GM13976 (cell line): ENCODE measurements around the gene LARGE2.

Experiments
- DNase-seq: peaks from one replicate; pipeline ENCODE4 v3.0.0; 2012; ENCODE audit warnings: low spot score
- CTCF ChIP-seq: IDR thresholded peaks from 2 replicates; pipeline ENCODE4 v1.5.1; 2012; ENCODE audit warnings: borderline replicate concordance, mild to moderate bottlenecking; ENCODE audit not compliant: insufficient read depth; ENCODE audit errors: extremely low read depth, missing control alignments, control extremely low read depth
- in situ Hi-C: fragments of 300-500 bp; cut with MboI; formaldehyde crosslinking; loops from one replicate; pipeline ENCODE4 v1.12.0; 2022; ENCODE audit warnings: low sequenced_read_pairs, mixed read lengths, inconsistent platforms; ENCODE audit not compliant: unreplicated experiment

Gene LARGE2

GRCh38 chr11:45934580-45935318 lies 12.3 kb downstream of the LARGE2 start:
- in situ Hi-C loops, result no loop called here
- no peak for DNase-seq
- TF ChIP-seq CTCF, result no peak

GRCh38 chr11:45935349-45936064 lies 13.1 kb downstream of the LARGE2 start:
- no peak for DNase-seq

DNA sequence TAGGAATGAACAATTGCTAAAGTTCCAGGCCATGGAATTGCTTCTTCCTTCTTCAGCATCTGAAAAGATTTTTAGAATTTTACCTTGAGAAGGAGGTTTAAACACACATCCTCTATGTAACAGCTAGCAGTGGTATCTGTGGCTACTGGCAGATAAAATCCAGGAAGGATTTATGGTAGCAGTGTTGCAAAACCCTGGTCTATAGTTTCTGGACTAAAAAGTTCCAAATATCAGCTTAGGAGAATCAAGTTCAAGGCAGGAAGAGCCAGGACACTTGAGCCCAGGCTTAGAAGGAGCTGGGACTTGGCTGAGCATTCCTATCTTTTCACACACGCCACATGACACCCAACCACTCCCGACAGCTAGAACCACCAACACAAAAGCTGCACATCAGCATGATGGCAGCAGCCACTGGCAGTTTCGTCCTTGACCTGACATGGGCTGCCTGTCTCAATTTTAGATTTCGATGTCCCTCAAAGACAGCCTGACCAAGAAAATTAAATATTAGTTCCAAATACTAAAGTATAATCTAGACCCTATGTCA lies 14.1 kb downstream of the LARGE2 start:
- in situ Hi-C loops, result no loop called here
- no peak for TF ChIP-seq CTCF

More at GRCh38 chr11:45935349-45936064, 13.1 kb downstream of the LARGE2 start:
- in situ Hi-C loops, result no loop called here
- TF ChIP-seq CTCF, result no peak

DNA sequence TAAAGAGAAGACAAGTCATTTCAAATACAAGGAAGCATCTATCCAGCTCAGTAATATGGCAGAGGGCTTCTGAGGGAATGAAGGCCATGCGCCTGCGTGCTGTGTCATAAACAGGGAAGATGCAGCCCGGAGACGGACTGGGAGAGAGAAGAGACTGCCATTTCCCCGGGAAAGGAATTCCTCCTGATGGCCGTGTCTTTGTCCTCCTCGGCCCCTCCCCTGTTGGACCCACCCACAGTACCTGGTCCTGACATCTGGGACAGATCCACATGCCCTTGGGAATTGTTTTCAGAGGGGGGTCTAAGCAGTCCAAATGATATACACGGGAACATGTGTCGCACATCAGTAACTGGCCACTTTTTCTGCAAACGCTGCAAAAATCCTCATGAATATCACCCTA lies 15.5 kb downstream of the LARGE2 start:
- in situ Hi-C loops, result no loop called here
- no peak for DNase-seq

More for the DNA sequence above, 14.1 kb downstream of the LARGE2 start:
- DNase-seq, result no peak

GRCh38 chr11:45939836-45940235 lies 17.4 kb downstream of the LARGE2 start:
- in situ Hi-C loops, result no loop called here
- DNase-seq, result no peak
- no peak for TF ChIP-seq CTCF

More for the DNA sequence above, 15.5 kb downstream of the LARGE2 start:
- TF ChIP-seq CTCF, result no peak

DNA sequence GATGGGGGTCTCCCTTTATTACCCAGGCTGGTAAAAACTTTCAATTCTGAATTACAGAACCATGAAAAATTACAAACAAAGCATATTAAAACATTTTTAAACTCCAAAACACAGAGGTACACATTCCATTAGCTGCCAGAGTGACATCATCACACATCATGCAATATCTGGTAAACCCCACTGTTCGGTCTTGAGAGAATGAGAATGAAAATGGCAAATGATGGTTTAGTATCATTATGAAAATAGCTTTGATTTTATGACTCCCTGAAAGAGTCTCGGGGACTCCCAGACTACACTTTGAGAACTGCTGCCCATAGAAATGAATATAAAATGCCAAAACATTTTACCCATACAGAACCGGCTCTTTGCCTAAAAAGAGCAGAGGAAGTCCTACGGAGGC lies 18.8 kb downstream of the LARGE2 start:
- TF ChIP-seq CTCF, result no peak
- in situ Hi-C loops, result no loop called here
- DNase-seq, result no peak
